Peyer's patch (tissue), 4 donors: ENCODE data around the gene TFPT.

Experiments used
- POLR2A ChIP-seq, 2 donors: fragments of 450-650 bp; IDR thresholded peaks; one replicate each; pipeline ENCODE4 v1.5.1; 2017; ENCODE audit warnings: antibody characterized with exemption in 2 of 2, mild to moderate bottlenecking in 2 of 2, moderate library complexity in 2 of 2
- TF ChIP-seq, protein P1 (sequence below), 6 experiments: fragments of 450-650 bp in 4 of 6; fragments of 200-600 bp in 2 of 6; sonication (generic) in 1 of 6; IDR thresholded peaks; one replicate each; pipeline ENCODE4 v1.5.1; 2017 to 2019; ENCODE audit warnings: antibody characterized with exemption in 6 of 6, mild to moderate bottlenecking in 3 of 6, moderate library complexity in 1 of 6

DNA sequence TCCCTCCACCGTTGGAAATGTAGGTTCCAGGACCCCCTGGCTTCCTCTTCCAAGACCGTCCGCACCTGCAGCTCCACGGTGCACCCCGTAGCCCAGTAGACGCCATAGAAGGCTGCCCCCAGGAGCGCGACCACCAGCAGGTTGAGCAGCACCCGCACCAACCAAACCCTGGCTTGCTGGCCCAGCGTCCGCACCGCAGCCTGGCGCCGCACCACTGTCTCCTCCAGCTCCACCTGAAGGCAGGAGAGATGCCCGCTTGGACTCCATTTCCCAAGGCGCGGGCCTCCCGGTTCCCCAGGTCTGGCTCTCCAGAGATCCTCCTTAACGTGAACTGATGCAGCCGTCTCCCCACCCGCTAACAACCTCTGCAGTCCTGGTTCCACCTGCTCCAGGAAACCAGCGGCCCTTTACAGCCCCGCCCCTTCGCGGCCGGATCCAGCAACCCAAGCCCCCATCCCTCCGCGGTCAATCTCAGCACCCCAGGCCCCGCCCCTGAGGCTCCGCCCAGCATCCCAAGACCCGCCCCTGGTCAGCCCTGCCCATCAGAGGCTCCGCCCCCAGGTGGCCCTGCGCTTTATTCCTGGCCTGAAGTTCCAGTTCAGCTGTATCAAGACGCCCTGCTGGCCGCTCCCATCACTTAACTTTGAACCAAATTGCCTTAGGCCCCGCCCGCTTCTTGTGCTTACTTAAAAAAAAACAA is 49.1 kb upstream of the TFPT start:
- TF ChIP-seq, protein P1, sequence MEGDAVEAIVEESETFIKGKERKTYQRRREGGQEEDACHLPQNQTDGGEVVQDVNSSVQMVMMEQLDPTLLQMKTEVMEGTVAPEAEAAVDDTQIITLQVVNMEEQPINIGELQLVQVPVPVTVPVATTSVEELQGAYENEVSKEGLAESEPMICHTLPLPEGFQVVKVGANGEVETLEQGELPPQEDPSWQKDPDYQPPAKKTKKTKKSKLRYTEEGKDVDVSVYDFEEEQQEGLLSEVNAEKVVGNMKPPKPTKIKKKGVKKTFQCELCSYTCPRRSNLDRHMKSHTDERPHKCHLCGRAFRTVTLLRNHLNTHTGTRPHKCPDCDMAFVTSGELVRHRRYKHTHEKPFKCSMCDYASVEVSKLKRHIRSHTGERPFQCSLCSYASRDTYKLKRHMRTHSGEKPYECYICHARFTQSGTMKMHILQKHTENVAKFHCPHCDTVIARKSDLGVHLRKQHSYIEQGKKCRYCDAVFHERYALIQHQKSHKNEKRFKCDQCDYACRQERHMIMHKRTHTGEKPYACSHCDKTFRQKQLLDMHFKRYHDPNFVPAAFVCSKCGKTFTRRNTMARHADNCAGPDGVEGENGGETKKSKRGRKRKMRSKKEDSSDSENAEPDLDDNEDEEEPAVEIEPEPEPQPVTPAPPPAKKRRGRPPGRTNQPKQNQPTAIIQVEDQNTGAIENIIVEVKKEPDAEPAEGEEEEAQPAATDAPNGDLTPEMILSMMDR (IDR thresholded peaks at IDR 0.05): peak in 2 of 6 experiments; percentile 19 to 29
- TF ChIP-seq POLR2A (IDR thresholded peaks at IDR 0.05): peak in 1 of 2 donors; percentile 62
